Endothelial cell of umbilical vein (primary cell): ENCODE results near the gene CNTNAP2. TPM values are rescaled to one million over a fixed set of nuclear protein-coding genes. Genes with fewer than 3 reads are reported as not detected.

Experiments
- BruUV-seq: library from RNA; stranded (reverse); fragments of 400-500 nt; replicated peaks from 2 replicates; lab custom pipeline; 2021; lab: Mats Ljungman, UMichigan
- CTCF ChIA-PET: fragments of 300-600, 350-600 bp; sonication (Branson Sonifier 250); formaldehyde crosslinking; loops from one replicate; lab custom pipeline; 2021; ENCODE audit warnings: antibody characterized with exemption, inconsistent platforms; lab: Charles Lee
- POLR2A ChIA-PET: fragments of 300-600, 350-600 bp; sonication (Branson Sonifier 250); formaldehyde crosslinking; loops from one replicate; lab custom pipeline; 2021; ENCODE audit warnings: antibody characterized with exemption, inconsistent platforms; lab: Charles Lee
- DNase-seq: peaks from one replicate; pipeline ENCODE4 v3.0.0-alpha.2; 2011; ENCODE audit warnings: low read depth, low spot score
- FAIRE-seq: peaks from 2 replicates; lab custom pipeline; 2011; peaks lifted over from hg19 to GRCh38; lab: Jason Lieb, UNC
- H2AFZ ChIP-seq: 2 replicates; pipeline ENCODE4 v1.6.0; 2012; ENCODE audit warnings: low read depth, low read length, control low read depth, inconsistent platforms
- H3K27ac ChIP-seq: 2 replicates; pipeline ENCODE4 v1.5.1; 2011; ENCODE audit warnings: low read depth, mild to moderate bottlenecking, control low read depth, low read length, moderate library complexity; ENCODE audit not compliant: insufficient read depth
- H3K27me3 ChIP-seq, 2 experiments: 2 replicates each; pipeline versions ENCODE4 v1.6.0 to v1.6.1; 2011; ENCODE audit warnings: low read length in 2 of 2, mixed read lengths in 1 of 2; ENCODE audit not compliant: control insufficient read depth in 2 of 2, insufficient read depth in 2 of 2
- H3K36me3 ChIP-seq, 2 experiments: 2 replicates in 1 of 2; 3 replicates in 1 of 2; pipeline ENCODE4 v1.5.1; 2011; ENCODE audit warnings: low read length in 2 of 2, mild to moderate bottlenecking in 1 of 2, moderate library complexity in 1 of 2; ENCODE audit not compliant: control insufficient read depth in 2 of 2, insufficient read depth in 2 of 2; ENCODE audit errors: extremely low read depth in 1 of 2
- H3K4me1 ChIP-seq: 3 replicates; pipeline ENCODE4 v1.5.1; 2011; ENCODE audit warnings: mild to moderate bottlenecking, low read length; ENCODE audit not compliant: control insufficient read depth, insufficient read depth; ENCODE audit errors: extremely low read depth
- H3K4me2 ChIP-seq: 2 replicates; pipeline ENCODE4 v1.6.1; 2011; ENCODE audit warnings: low read length, control low read depth, mixed read lengths; ENCODE audit not compliant: insufficient read depth
- H3K4me3 ChIP-seq, 3 experiments: fragments of 200-600 bp in 1 of 3; sonication (generic), shearing (Covaris generic) in 1 of 3; replicated peaks in 1 of 3; 2 replicates each; pipeline ENCODE4 v1.5.1; 2011 to 2016; ENCODE audit warnings: control low read depth in 3 of 3, low read length in 3 of 3, mild to moderate bottlenecking in 2 of 3, inconsistent platforms in 1 of 3, low read depth in 1 of 3, moderate library complexity in 1 of 3; ENCODE audit not compliant: insufficient read depth in 1 of 3
- H3K79me2 ChIP-seq: 2 replicates; pipeline ENCODE4 v1.6.0; 2012; ENCODE audit warnings: low read length, inconsistent platforms; ENCODE audit not compliant: control insufficient read depth, insufficient read depth
- H3K9ac ChIP-seq: replicated peaks from 2 replicates; pipeline ENCODE3; 2011; ENCODE audit warnings: low read length, control low read depth; ENCODE audit not compliant: insufficient read depth; ENCODE audit errors: extremely low read depth
- H3K9me1 ChIP-seq: replicated peaks from 3 replicates; pipeline ENCODE4 v1.6.0; 2011; ENCODE audit warnings: mild to moderate bottlenecking, low read length; ENCODE audit not compliant: control insufficient read depth, insufficient read depth; ENCODE audit errors: extremely low read depth
- H3K9me3 ChIP-seq: replicated peaks from 2 replicates; pipeline ENCODE4 v1.5.1; 2012; ENCODE audit warnings: low read length, inconsistent platforms; ENCODE audit not compliant: control insufficient read depth, insufficient read depth
- H4K20me1 ChIP-seq: replicated peaks from 2 replicates; pipeline ENCODE3; 2011; ENCODE audit warnings: mild to moderate bottlenecking, low read length; ENCODE audit not compliant: control insufficient read depth, insufficient read depth; ENCODE audit errors: extremely low read depth
- CTCF ChIP-seq, 2 donors: IDR thresholded peaks; 1 replicate in 1 of 2; 2 replicates in 1 of 2; pipeline ENCODE4 v1.5.1; 2011; ENCODE audit warnings: low read length in 2 of 2, mild to moderate bottlenecking in 2 of 2, moderate library complexity in 2 of 2, control low read depth in 1 of 2, inconsistent platforms in 1 of 2, low read depth in 1 of 2; ENCODE audit not compliant: insufficient read depth in 1 of 2; ENCODE audit errors: extremely low read depth in 1 of 2
- EZH2 ChIP-seq: IDR thresholded peaks from 2 replicates; pipeline ENCODE4 v1.6.1; 2012; ENCODE audit warnings: borderline replicate concordance, low read depth, mild to moderate bottlenecking, moderate library complexity, low read length, inconsistent platforms; ENCODE audit not compliant: severe bottlenecking
- FOS ChIP-seq: IDR thresholded peaks from 2 replicates; pipeline ENCODE4 v1.6.1; 2011; ENCODE audit warnings: mild to moderate bottlenecking, low read length, moderate library complexity, borderline replicate concordance; ENCODE audit not compliant: insufficient read depth
- GATA2 ChIP-seq: IDR thresholded peaks from 2 replicates; pipeline ENCODE4 v1.7.0; 2011; ENCODE audit warnings: low read depth, mild to moderate bottlenecking, moderate library complexity, mixed read lengths, low read length; ENCODE audit not compliant: insufficient read length, insufficient read depth
- JUN ChIP-seq: IDR thresholded peaks from 2 replicates; pipeline ENCODE4 v1.6.1; 2011; ENCODE audit warnings: borderline replicate concordance, low read depth; ENCODE audit not compliant: insufficient read length, insufficient read depth
- MAX ChIP-seq: IDR thresholded peaks from 2 replicates; pipeline ENCODE4 v1.6.1; 2011; ENCODE audit not compliant: insufficient read depth, insufficient read length
- MYC ChIP-seq: IDR thresholded peaks from one replicate; pipeline ENCODE4 v1.6.1; 2011; ENCODE audit warnings: mild to moderate bottlenecking, low read depth, low read length
- POLR2A ChIP-seq: IDR thresholded peaks from 2 replicates; pipeline ENCODE4 v1.6.1; 2012; ENCODE audit warnings: low read depth, mild to moderate bottlenecking, control low read depth, low read length
- POLR2AphosphoS5 ChIP-seq: IDR thresholded peaks from 2 replicates; pipeline ENCODE4 v1.6.1; 2012; ENCODE audit warnings: low read depth, mild to moderate bottlenecking, control low read depth, low read length, moderate library complexity; ENCODE audit not compliant: insufficient read depth
- dilution Hi-C: fragments of 300-500 bp; cut with MboI; formaldehyde crosslinking; loops from one replicate; pipeline ENCODE4 v1.15.0; 2019; ENCODE audit warnings: low sequenced_read_pairs; ENCODE audit not compliant: extremely low pct_ligation_motif_present
- intact Hi-C: fragments of 100-400 bp; cut with micrococcal nuclease; formaldehyde crosslinking; loops from one replicate; pipeline ENCODE4 v1.10.0; 2022
- polyA plus RNA-seq, 4 experiments: library from polyadenylated mRNA; depleted of rRNA in 3 of 4; stranded (reverse) in 3 of 4; unstranded in 1 of 4; fragments of >200 nt; gene quantifications; 2 replicates each; pipeline versions ENCODE4 v1.2.1 to v1.2.3, GENCODE V29; 2011 to 2012; ENCODE audit warnings: missing spikeins in 1 of 4
- total RNA-seq: library from RNA; stranded (reverse); gene quantifications from 2 replicates; pipeline ENCODE4 v1.2.3, GENCODE V29; 2021

CNTNAP2 gene
- total and polyA plus RNA-seq, 2 donors (not counting 3 experiments of a cell fraction or from before 2014, with no cell fraction given) = not detected

GRCh38 chr7:147579148-147579547 lies 1462.5 kb downstream of the CNTNAP2 start:
- Histone ChIP-seq H3K4me3 (no peak overlapping the region), H3K9me3 (no peaks in the 10 kb centered on the region), H3K4me1 (no peaks in the 10 kb centered on the region), H3K27ac (no peak overlapping the region), H3K79me2 (no peaks in the 10 kb centered on the region), H3K36me3 (no peaks in the 10 kb centered on the region), H3K9ac (no peak overlapping the region), H3K4me2 (no peak overlapping the region), H4K20me1 (no peaks in the 10 kb centered on the region), H3K27me3 (no peaks in the 10 kb centered on the region), H3K9me1 (no peaks in the 10 kb centered on the region), H2AFZ (no peak overlapping the region)
- BruUV-seq = no TSS peak
- TF ChIP-seq EZH2 (no peak), JUN (no peak), MYC (no peak), FOS (no peak), POLR2A (no peak), MAX (no peak), GATA2 (no peak), POLR2AphosphoS5 (no peak), CTCF (IDR thresholded peaks at IDR 0.05; ENCODE audit: extremely low read depth in 1 of 2, insufficient read depth in 1 of 2, low read depth in 1 of 2, low read length in 2 of 2) (no peak)
- intact Hi-C loops (no loop called here), dilution Hi-C loops (no loop called here)
- FAIRE-seq (no peak), DNase-seq (no peak)
- ChIA-PET CTCF (no interaction called here), POLR2A (no interaction called here)
